22Rv1 (cell line): ENCODE measurements around the gene EYS.
"Not testable (repeated sequence)": the region's sequence is repeated elsewhere in the genome, so short reads cannot be mapped to it uniquely, and the experiment has no call there.

Experiments
- H3K27ac ChIP-seq: fragments of 450-650 bp; 2 replicates; pipeline ENCODE4 v1.5.1; 2017
- CTCF ChIP-seq: fragments of 450-650 bp; IDR thresholded peaks from 2 replicates; pipeline ENCODE4 v1.5.1; 2017; ENCODE audit warnings: mild to moderate bottlenecking
- ZFX ChIP-seq: fragments of 450-650 bp; IDR thresholded peaks from 2 replicates; pipeline ENCODE4 v1.6.1; 2017; ENCODE audit warnings: antibody characterized with exemption, borderline replicate concordance

EYS gene

GRCh38 chr6:64482631-64483030 lies 1224.4 kb downstream of the EYS start:
- H3K27ac ChIP-seq = no peak overlapping the region
- TF ChIP-seq ZFX (no peak), CTCF (no peak)

- no peak for TF ChIP-seq CTCF
- no peak for TF ChIP-seq ZFX
Observed at GRCh38 chr6:64479134-64479533, 1227.9 kb downstream of the EYS start.

GRCh38 chr6:64477391-64477790 lies 1229.6 kb downstream of the EYS start:
- TF ChIP-seq CTCF (no peak), ZFX (no peak)
- no peak overlapping the region for H3K27ac ChIP-seq

More at GRCh38 chr6:64479134-64479533, 1227.9 kb downstream of the EYS start:
- no peak overlapping the region for H3K27ac ChIP-seq

- H3K27ac ChIP-seq = no peak overlapping the region
- TF ChIP-seq CTCF (no peak), ZFX (no peak)
Observed at GRCh38 chr6:64476935-64477334, 1230.1 kb downstream of the EYS start.

GRCh38 chr6:64469405-64469804 lies 1237.6 kb downstream of the EYS start:
- not testable (repeated sequence) for H3K27ac ChIP-seq
- peak; percentile 86 for TF ChIP-seq CTCF

- no peak overlapping the region for H3K27ac ChIP-seq
- TF ChIP-seq CTCF (no peak), ZFX (no peak)
Observed at GRCh38 chr6:64467656-64468055, 1239.4 kb downstream of the EYS start.

GRCh38 chr6:64459411-64459944 lies 1247.5 kb downstream of the EYS start:
- TF ChIP-seq ZFX (no peak), CTCF (no peak)
- H3K27ac ChIP-seq = no peak overlapping the region

- not testable (repeated sequence) for H3K27ac ChIP-seq
Observed at GRCh38 chr6:64448101-64448500, 1258.9 kb downstream of the EYS start.
